ENCODE data around the gene SEPTIN8. TPM values are rescaled to one million over a fixed set of nuclear protein-coding genes. Genes with fewer than 3 reads are reported as not detected.
A peak's percentile ranks its signal among the peaks of the same experiment; 100 is the strongest.

The SEPTIN8 gene
- total and polyA plus RNA-seq, 12 donors = 11.3 to 41.8 (median 30.4) TPM

- Histone ChIP-seq H3K27ac (no peak overlapping the region), H3K36me3 (peaks cover 0 to 94% (median 62%) of the 10 kb centered on the region in 9 donors), H3K9me3 (no peaks in the 10 kb centered on the region), H3K27me3 (no peaks in the 10 kb centered on the region), H3K4me3 (no peak overlapping the region), H3K4me1 (peaks cover 0 to 4% (median 0%) of the 10 kb centered on the region in 9 donors)
- TF ChIP-seq CTCF (IDR thresholded peaks at IDR 0.05) = no peak
- DNase-seq = no peak
- 92 to 94% methylated on average over 13 of the region's 13 CpGs for WGBS, 2 donors
- intact Hi-C loops (cut with DNase I) = loop anchor here in 6 of 10 donors (5.0 to 10.0 kb wide), 4 partner anchors 55 to 125 kb away; partner anchors contain the start of gene SOWAHA (in 1 of the 6)
- ATAC-seq = no peak
Observed at GRCh38 chr5:132759114-132760048, 17.7 kb downstream of the SEPTIN8 start.

- no peak for TF ChIP-seq CTCF (IDR thresholded peaks at IDR 0.05)
- Histone ChIP-seq H3K9me3 (no peaks in the 10 kb centered on the region), H3K36me3 (peaks cover 0 to 93% (median 53%) of the 10 kb centered on the region in 9 donors), H3K4me3 (no peak overlapping the region), H3K27ac (no peak overlapping the region), H3K27me3 (no peaks in the 10 kb centered on the region), H3K4me1 (peaks cover 0 to 1% (median 0%) of the 10 kb centered on the region in 9 donors)
- 94 to 95% methylated on average over 13 of the region's 13 CpGs for WGBS, 2 donors
- DNase-seq = no peak
- intact Hi-C loops (cut with DNase I) = loop anchor here in 6 of 10 donors (5.0 to 10.0 kb wide), 4 partner anchors 56 to 126 kb away; partner anchors contain the start of gene SOWAHA (in 1 of the 6)
- ATAC-seq = no peak
Observed at GRCh38 chr5:132758451-132758850, 18.6 kb downstream of the SEPTIN8 start.

GRCh38 chr5:132756542-132756941 is 20.5 kb downstream of the SEPTIN8 start:
- H3K4me1 ChIP-seq = no peaks in the 10 kb centered on the region
- intact Hi-C loops (cut with DNase I) = loop anchor here in 6 of 10 donors (5.0 to 10.0 kb wide), 4 partner anchors 58 to 128 kb away; partner anchors contain the start of gene SOWAHA (in 1 of the 6)
- DNase-seq (no peak), ATAC-seq (no peak)
- no peak overlapping the region for H3K27ac ChIP-seq
- H3K4me3 ChIP-seq = no peak overlapping the region
- 90 to 91% methylated on average over 5 of the region's 5 CpGs for WGBS, 2 donors
- H3K36me3 ChIP-seq = peaks cover 0 to 87% (median 40%) of the 10 kb centered on the region in 9 donors
- H3K27me3 ChIP-seq = no peaks in the 10 kb centered on the region
- H3K9me3 ChIP-seq = no peaks in the 10 kb centered on the region
- no peak for TF ChIP-seq CTCF (IDR thresholded peaks at IDR 0.05)

- intact Hi-C loops (cut with DNase I) = loop anchor here in 6 of 10 donors (5.0 to 10.0 kb wide), 4 partner anchors 60 to 130 kb away; partner anchors contain the start of gene SOWAHA (in 1 of the 6)
- DNase-seq (no peak), ATAC-seq (peak in 1 of 8 donors; percentile 56)
- Histone ChIP-seq H3K36me3 (peaks cover 0 to 84% (median 24%) of the 10 kb centered on the region in 9 donors), H3K4me3 (no peak overlapping the region), H3K9me3 (no peaks in the 10 kb centered on the region), H3K27me3 (no peaks in the 10 kb centered on the region), H3K4me1 (no peaks in the 10 kb centered on the region), H3K27ac (no peak overlapping the region)
- peak in 6 of 9 donors; percentile 11 to 37 (median 32) for TF ChIP-seq CTCF (IDR thresholded peaks at IDR 0.05)
Observed at GRCh38 chr5:132754947-132755346, 22.1 kb downstream of the SEPTIN8 start.

Measured in heart right ventricle (tissue), 16 donors.